Anterior cingulate cortex (tissue), 58 donors: ENCODE results near the gene ATP6V0B.

ENCODE experiments used
- DNase-seq, 58 donors: peaks; one replicate each; lab custom pipeline; 2025; lab: John Stamatoyannopoulos, UW

The ATP6V0B gene

DNA sequence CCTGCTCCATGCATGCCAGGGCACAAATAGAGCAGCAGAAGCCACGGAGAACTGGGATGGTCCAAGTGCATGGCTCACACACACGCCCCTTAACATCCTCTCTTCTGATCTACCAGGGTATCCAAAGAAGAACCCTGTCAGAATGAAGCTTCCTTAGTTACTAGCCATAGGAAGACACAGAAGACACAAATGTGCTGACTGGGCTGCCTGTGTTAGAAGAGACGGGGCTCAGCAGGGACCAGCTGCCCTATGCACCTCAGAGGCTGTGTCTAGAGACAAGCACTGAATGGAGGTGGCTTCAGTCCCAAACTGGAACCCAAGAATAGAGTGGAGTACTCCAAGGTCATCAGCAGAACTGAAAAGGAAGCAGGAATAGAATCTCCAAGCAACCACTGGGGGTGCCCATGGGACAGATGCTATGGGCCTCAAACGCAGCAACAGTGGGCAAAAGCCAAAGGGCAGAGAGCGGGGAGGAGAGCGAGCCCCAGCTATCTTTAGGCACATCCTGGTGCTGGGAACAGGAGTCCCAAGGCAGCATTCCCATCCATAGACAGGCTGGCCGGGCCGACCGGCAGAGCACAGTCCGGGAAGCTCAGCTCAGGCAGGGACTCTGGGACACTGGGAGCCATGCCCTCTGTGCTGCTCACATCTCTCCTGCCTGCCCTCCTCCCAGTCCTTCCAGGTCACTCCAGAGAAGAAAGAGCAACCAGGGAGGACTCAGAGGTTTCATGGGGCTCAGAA lies 47.0 kb downstream of the ATP6V0B start:
- no peak for DNase-seq

DNA sequence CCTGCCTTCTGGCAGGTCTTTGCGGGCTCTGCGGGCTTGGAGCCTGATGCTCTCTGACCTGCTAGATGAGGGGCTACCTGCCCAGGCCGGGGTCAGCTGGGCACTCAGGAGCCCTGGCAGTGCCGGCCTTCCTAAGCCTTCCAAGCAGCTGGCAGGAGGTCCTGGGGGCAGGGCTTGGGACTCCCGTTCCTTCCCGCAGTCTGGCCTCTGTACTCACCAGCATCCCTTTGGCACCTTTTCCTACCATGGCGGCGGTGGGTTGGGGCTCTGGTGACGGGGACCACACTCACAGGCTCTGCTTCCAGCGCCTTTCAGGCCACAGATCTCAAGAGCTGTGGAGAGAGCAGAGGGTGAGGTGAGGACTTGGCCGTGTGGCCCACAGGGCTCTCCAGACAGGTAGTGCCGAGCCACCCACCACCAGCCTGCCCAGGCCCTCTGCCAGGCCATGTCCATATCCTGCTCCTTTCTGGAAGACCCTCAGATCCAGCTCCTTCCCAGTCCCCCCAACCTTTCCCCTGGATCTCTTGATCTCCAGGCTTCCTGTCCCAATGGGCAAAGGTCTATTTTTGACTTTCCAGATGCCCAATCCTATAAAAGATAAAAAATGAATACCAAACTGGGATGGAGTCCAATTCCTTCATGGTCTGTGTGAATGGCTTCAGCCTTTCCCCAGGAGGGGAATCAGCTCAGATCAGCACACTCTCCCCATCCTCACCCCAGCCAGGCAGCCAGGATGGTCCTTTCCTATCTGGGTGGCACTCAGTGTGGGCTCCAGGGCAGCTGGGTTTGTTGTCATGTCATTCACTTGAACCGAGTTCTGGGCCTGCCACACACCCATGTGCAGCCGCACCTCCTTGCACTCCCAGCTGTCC lies 49.5 kb downstream of the ATP6V0B start:
- no peak for DNase-seq

GRCh38 chr1:44024903-44025525 lies 50.3 kb downstream of the ATP6V0B start:
- DNase-seq: no peak

DNA sequence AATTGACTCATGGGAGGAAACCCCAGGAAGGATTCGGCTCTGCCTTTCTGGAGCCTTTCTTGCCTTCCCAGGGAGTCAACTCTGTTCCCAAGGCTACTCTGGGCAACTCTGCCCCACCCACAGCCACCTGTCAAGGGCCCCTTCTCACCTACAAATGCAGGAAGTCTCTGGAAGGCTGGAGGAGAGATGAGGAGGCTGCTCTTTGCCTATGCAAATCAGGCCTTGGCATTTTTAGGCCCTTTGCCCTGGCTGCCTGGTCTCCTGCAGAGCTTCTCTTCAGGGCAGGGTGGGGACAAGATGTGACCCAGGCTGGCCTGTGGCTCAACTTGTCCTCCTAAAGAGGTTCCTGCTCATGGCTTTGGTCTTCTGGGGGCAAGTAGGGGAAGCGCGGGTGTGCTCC lies 51.1 kb downstream of the ATP6V0B start:
- no peak for DNase-seq

GRCh38 chr1:44027320-44027719 lies 52.6 kb downstream of the ATP6V0B start:
- no peak for DNase-seq
